Hindlimb muscle (tissue), 1 donor: ENCODE data around the gene TMEM11. TPM values are rescaled to one million over a fixed set of nuclear protein-coding genes. Genes with fewer than 3 reads are reported as not detected.

Experiments
- DNase-seq: peaks from one replicate; pipeline ENCODE4 v3.0.0-alpha.2; 2013
- polyA plus RNA-seq: library from polyadenylated mRNA; unstranded; fragments of 120-200 nt; gene quantifications from one replicate; pipeline ENCODE4 v1.2.1, GENCODE V29; 2013; ENCODE audit not compliant: insufficient read length

The TMEM11 gene
- polyA plus RNA-seq: 30.4 TPM

GRCh38 chr17:21214015-21214776, at the start of gene TMEM11:
TMEM11 (minus strand) TSS chr17:21214161; CDS start chr17:21214152, 9 bp downstream.
- peak; percentile 97 for DNase-seq

- DNase-seq: no peak
These were observed 49.4 kb upstream of the TMEM11 start for GRCh38 chr17:21263376-21263775.

GRCh38 chr17:21262259-21262993, 48.5 kb upstream of the TMEM11 start:
- no peak for DNase-seq

- DNase-seq: no peak
These were observed 44.6 kb upstream of the TMEM11 start for GRCh38 chr17:21258593-21258992.

GRCh38 chr17:21253646-21254441, 39.9 kb upstream of the TMEM11 start:
- DNase-seq: no peak

- DNase-seq: peak; percentile 88
These were observed 39.1 kb upstream of the TMEM11 start, which contains the start of gene NATD1 for GRCh38 chr17:21252796-21253645. NATD1 (minus strand) TSS chr17:21253410; CDS start chr17:21253264, 146 bp downstream.

- DNase-seq: no peak
These were observed 38.4 kb upstream of the TMEM11 start for GRCh38 chr17:21252289-21252795.

GRCh38 chr17:21251337-21252010, 37.5 kb upstream of the TMEM11 start:
- no peak for DNase-seq

GRCh38 chr17:21250854-21251253, 36.9 kb upstream of the TMEM11 start:
- no peak for DNase-seq

- DNase-seq: no peak
These were observed 36.2 kb upstream of the TMEM11 start for GRCh38 chr17:21249920-21250703.

GRCh38 chr17:21249086-21249795, 35.3 kb upstream of the TMEM11 start:
- no peak for DNase-seq

GRCh38 chr17:21248500-21248899, 34.5 kb upstream of the TMEM11 start:
- DNase-seq: no peak

GRCh38 chr17:21247552-21248258, 33.7 kb upstream of the TMEM11 start:
- DNase-seq: no peak

- no peak for DNase-seq
These were observed 32.7 kb upstream of the TMEM11 start for GRCh38 chr17:21246698-21247097.

- no peak for DNase-seq
These were observed 31.7 kb upstream of the TMEM11 start for GRCh38 chr17:21245639-21246084.

- no peak for DNase-seq
These were observed 29.7 kb upstream of the TMEM11 start for GRCh38 chr17:21243516-21244303.

- DNase-seq: no peak
These were observed 29.0 kb upstream of the TMEM11 start for GRCh38 chr17:21242780-21243515.
